Pancreas (tissue), 10 donors: ENCODE measurements around the gene CRLF2. TPM values are rescaled to one million over a fixed set of nuclear protein-coding genes. Genes with fewer than 3 reads are reported as not detected.

Experiments
- ATAC-seq, 4 donors: fragments of 200-7000 bp; cut with Tn5 transposase; one replicate each; pipeline versions ENCODE4 v1.8.0 to v1.9.1; 2020; ENCODE audit warnings: mild to moderate bottlenecking in 4 of 4, moderate library complexity in 4 of 4
- DNase-seq, 6 donors: peaks; one replicate each; pipeline ENCODE4 v3.0.0-alpha.2; 2020
- FAIRE-seq: peaks from 2 replicates; lab custom pipeline; 2012; peaks lifted over from hg19 to GRCh38; lab: Jason Lieb, UNC
- H3K27ac ChIP-seq, 4 donors: fragments of 200-600 bp; sonication (generic); 1 replicate in 3 of 4; 2 replicates in 1 of 4; pipeline versions ENCODE4 v1.5.0 to v1.8.0; 2020
- H3K27me3 ChIP-seq, 4 donors: fragments of 200-600 bp; one replicate each; pipeline ENCODE4 v1.8.0; 2021
- H3K36me3 ChIP-seq, 3 donors: fragments of 200-600 bp; sonication (generic) in 1 of 3; one replicate each; pipeline versions ENCODE4 v1.5.0 to v1.8.0; 2020 to 2021
- H3K4me1 ChIP-seq, 3 donors: fragments of 200-600 bp; one replicate each; pipeline ENCODE4 v1.8.0; 2021
- H3K4me3 ChIP-seq, 4 donors: fragments of 200-600 bp; sonication (generic) in 2 of 4; one replicate each; pipeline versions ENCODE4 v1.5.0 to v1.8.0; 2020 to 2021
- H3K9me3 ChIP-seq, 4 donors: fragments of 200-600 bp; one replicate each; pipeline ENCODE4 v1.8.0; 2021
- WGBS, 2 donors: extraction: QIAGEN DNeasy Blood & Tissue Kit; methylation state at CpG; one replicate each; pipeline ENCODE4 v1.1.7; 2013; 5-methylcytosine and 5-hydroxymethylcytosine counted together
- intact Hi-C, 3 donors: fragments of 100-400 bp; cut with DNase I; formaldehyde crosslinking; loops; one replicate each; pipeline versions ENCODE4 v1.11.1 to v1.14.2; 2022
- polyA plus RNA-seq, 2 donors: library from polyadenylated mRNA; stranded (reverse); fragments of 200-250 nt; gene quantifications; one replicate each; pipeline ENCODE4 v1.2.3, GENCODE V29; 2013
- total RNA-seq, 6 donors: library from RNA; stranded (reverse); fragmentation: NEBNext Ultra II Directional in 4 of 6; extraction: Animal tissue kit (Norgen Biotek cat#: 25700) in 4 of 6; gene quantifications; one replicate each; pipeline versions ENCODE4 v1.2.1 to v1.2.4, GENCODE V29; 2021 to 2023
- TF ChIP-seq, protein P1 (sequence below), 4 donors: fragments of 200-600 bp; sonication (generic) in 3 of 4; IDR thresholded peaks; one replicate each; pipeline versions ENCODE4 v1.5.0 to v1.8.0; 2021; ENCODE audit warnings: antibody characterized with exemption in 4 of 4
- donor health status: healthy with polysubstance abuse.
- donor health status: DM: no; HTN: no; CAD: no; lungs with moderate emphysema.
- donor health status: DM: no; HTN: no; CAD: no.
- donor health status: control.
- donor health status: control.
- donor health status: Bipolar disorder and iron deficiency.
- donor health status: DM: yes; HTN: yes; CAD: no.
- donor health status: DM: no; HTN: no; CAD: no.
- donor health status: DM: no; HTN: no; CAD: no.
- donor health status: DM: yes; HTN: yes; CAD: no.

CRLF2 gene
- total and polyA plus RNA-seq, 8 donors: 0.07 to 0.12 TPM; not detected in 6

DNA sequence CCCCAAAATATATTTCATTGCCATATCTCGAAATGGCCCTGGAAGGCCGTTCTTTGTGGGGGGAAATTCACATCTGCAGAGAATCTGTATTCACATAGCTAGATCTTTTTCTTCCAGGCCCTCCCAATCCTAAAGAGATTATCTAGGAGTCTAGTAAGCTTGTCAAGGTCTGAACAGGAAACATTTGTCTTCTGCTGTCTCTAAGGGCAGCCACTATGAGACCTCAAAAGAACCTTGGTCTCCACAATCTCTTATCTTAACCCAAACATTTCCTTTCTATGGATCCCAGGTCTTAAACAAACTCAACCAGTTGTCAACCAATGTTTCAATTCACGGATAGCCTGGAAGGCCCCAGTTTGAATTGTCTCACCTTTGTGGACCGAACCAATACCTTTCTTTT, 45.0 kb downstream of the CRLF2 start:
- Histone ChIP-seq H3K36me3 (no peaks in the 10 kb centered on the region), H3K27ac (no peak overlapping the region), H3K4me3 (no peak overlapping the region), H3K4me1 (no peaks in the 10 kb centered on the region), H3K9me3 (no peaks in the 10 kb centered on the region), H3K27me3 (peaks cover 0 to 10% (median 2%) of the 10 kb centered on the region in 4 donors)
- FAIRE-seq (no peak), ATAC-seq (no peak), DNase-seq (no peak)
- TF ChIP-seq, protein P1, sequence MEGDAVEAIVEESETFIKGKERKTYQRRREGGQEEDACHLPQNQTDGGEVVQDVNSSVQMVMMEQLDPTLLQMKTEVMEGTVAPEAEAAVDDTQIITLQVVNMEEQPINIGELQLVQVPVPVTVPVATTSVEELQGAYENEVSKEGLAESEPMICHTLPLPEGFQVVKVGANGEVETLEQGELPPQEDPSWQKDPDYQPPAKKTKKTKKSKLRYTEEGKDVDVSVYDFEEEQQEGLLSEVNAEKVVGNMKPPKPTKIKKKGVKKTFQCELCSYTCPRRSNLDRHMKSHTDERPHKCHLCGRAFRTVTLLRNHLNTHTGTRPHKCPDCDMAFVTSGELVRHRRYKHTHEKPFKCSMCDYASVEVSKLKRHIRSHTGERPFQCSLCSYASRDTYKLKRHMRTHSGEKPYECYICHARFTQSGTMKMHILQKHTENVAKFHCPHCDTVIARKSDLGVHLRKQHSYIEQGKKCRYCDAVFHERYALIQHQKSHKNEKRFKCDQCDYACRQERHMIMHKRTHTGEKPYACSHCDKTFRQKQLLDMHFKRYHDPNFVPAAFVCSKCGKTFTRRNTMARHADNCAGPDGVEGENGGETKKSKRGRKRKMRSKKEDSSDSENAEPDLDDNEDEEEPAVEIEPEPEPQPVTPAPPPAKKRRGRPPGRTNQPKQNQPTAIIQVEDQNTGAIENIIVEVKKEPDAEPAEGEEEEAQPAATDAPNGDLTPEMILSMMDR (IDR thresholded peaks at IDR 0.05): no peak
- 27 to 37% methylated on average over 4 of the region's 4 CpGs for WGBS, 2 donors
- intact Hi-C loops: no loop called here

DNA sequence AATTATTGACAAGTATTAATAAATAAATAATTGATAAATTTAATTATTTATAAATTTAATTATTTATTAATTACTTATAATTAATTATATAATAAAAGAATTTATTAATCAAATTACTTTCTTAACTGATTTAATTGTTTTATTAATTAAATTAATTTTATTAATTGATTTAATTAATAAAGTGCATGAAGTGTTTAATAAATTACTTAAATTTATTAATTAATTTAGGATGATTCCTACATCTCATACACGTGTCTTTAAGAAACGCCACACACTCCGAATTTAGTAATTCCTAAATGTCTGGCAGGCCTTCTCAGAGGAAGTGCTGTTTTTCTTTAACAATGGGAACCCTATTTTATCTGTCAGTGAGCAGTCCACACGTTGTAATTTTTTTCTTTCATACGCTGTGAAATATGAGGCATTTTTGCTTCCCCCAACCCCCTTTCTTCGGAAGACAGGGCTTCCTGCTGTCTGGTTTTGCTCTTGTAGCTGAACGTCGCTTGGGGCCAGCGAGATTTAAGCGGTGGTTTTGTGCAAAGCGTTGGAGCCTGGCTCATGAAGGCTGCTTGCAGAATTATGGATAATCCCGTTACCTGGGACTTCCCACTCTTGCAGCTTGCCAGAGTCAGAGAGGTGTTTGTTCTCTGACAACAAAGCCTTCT, 46.8 kb downstream of the CRLF2 start:
- Histone ChIP-seq H3K4me1 (no peaks in the 10 kb centered on the region), H3K27me3 (peaks cover 0 to 10% (median 2%) of the 10 kb centered on the region in 4 donors), H3K4me3 (no peak overlapping the region), H3K9me3 (no peaks in the 10 kb centered on the region), H3K36me3 (no peaks in the 10 kb centered on the region), H3K27ac (no peak overlapping the region)
- intact Hi-C loops: no loop called here
- no peak for FAIRE-seq
- TF ChIP-seq, protein P1 (IDR thresholded peaks at IDR 0.05): no peak
- WGBS, 2 donors: 29 to 32% methylated on average over 12 of the region's 12 CpGs
- no peak for DNase-seq
- ATAC-seq: peak in 1 of 4 donors; percentile 26

DNA sequence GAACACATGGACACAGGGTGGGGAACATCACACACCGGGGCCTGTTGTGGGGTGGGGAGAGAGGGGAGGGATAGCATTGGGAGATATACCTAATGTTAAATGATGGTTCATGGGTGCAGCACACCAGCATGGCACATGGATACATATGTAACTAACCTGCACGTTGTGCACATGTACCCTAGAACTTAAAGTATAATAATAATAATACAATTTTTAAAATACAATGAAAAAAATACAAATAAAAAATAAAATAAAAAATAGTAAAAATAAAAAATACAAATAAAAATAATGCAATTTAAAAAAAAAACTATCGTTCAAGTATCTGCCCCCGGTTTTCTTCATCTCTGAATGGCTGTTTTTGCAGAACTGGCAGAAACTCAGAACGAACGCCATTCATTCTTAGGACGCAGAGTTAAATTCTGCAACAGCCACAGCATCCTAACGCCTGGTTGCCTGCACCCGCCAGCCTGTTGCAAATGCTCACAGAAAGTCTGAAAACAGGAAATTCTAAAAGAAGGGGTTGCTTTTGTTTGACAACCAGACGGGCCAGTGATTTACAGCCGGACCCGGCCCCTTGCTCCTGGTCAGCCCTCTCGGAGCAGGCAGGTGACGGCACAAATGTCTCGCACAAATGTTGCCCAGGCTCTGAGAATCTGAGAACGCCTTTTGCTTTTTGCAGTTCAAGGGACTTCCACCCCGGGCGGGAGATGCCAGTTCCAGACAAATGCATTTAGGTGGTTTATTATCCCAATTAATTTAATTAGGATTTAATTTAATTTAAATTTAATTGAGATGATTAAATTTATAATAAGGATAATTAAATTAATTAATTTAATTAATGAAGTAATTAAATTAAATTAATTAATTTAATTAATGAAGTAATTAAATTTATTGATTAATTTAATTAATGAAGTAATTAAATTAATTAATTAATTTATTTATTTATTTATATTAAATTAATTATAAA, 47.8 kb downstream of the CRLF2 start:
- no peak overlapping the region for H3K4me3 ChIP-seq
- ATAC-seq (peak in 2 of 4 donors; percentile 23 to 45), DNase-seq (peak in 1 of 6 donors; percentile 21), FAIRE-seq (no peak)
- H3K9me3 ChIP-seq: no peaks in the 10 kb centered on the region
- H3K36me3 ChIP-seq: no peaks in the 10 kb centered on the region
- no peak overlapping the region for H3K27ac ChIP-seq
- 21 to 35% methylated on average over 18 of the region's 18 CpGs for WGBS, 2 donors
- TF ChIP-seq, protein P1 (IDR thresholded peaks at IDR 0.05): no peak
- peaks cover 0 to 10% (median 2%) of the 10 kb centered on the region in 4 donors for H3K27me3 ChIP-seq
- intact Hi-C loops: no loop called here
- H3K4me1 ChIP-seq: no peaks in the 10 kb centered on the region

DNA sequence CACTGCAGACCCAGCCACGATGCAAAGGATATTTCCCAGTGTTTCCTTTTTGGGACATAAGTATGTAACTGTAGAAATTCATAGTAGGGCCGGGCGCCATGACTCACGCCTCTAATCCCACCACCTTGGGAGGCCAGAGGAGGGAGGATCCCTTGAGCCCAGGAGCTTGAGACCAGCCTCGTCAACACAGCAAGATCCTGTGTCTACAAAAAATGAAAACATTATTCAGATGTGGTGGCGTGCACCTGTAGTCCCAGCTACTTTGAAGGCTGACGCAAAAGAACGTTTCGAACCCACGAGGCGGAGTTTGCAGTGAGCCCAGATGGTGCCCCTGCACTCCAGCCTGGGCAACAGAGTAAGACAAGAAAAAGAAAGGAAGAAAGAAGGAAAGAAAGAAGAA, 49.2 kb downstream of the CRLF2 start:
- intact Hi-C loops: no loop called here
- no peak for DNase-seq
- FAIRE-seq: no peak
- Histone ChIP-seq H3K27ac (no peak overlapping the region), H3K36me3 (no peaks in the 10 kb centered on the region), H3K9me3 (no peaks in the 10 kb centered on the region), H3K27me3 (peaks cover 0 to 10% (median 2%) of the 10 kb centered on the region in 4 donors), H3K4me1 (no peaks in the 10 kb centered on the region), H3K4me3 (no peak overlapping the region)
- 72 to 77% methylated on average over 11 of the region's 11 CpGs for WGBS, 2 donors
- ATAC-seq: no peak
- TF ChIP-seq, protein P1 (IDR thresholded peaks at IDR 0.05): no peak
